Liver (tissue), 3 donors: Measurements from ENCODE around the gene LEAP2.

Source experiments
- FOXA1 ChIP-seq: IDR thresholded peaks from 2 replicates; pipeline ENCODE4 v1.6.1; 2016; ENCODE audit warnings: antibody characterized with exemption
- GABPA ChIP-seq, 2 donors: IDR thresholded peaks in 1 of 2; conservative IDR thresholded peaks in 1 of 2; 2 replicates each; pipeline ENCODE4 v1.6.1; 2016; ENCODE audit warnings: antibody characterized with exemption in 2 of 2, mild to moderate bottlenecking in 1 of 2, moderate library complexity in 1 of 2
- RAD21 ChIP-seq, 2 donors: IDR thresholded peaks; 2 replicates each; pipeline ENCODE4 v1.6.1; 2016; ENCODE audit warnings: antibody characterized with exemption in 2 of 2, mild to moderate bottlenecking in 2 of 2
- SP1 ChIP-seq: IDR thresholded peaks from 2 replicates; pipeline ENCODE4 v1.6.1; 2018; ENCODE audit warnings: antibody characterized with exemption, mild to moderate bottlenecking
- YY1 ChIP-seq: IDR thresholded peaks from 2 replicates; pipeline ENCODE4 v1.6.1; 2016; ENCODE audit warnings: antibody characterized with exemption, mild to moderate bottlenecking
- TF ChIP-seq, protein P1 (sequence below): fragments of 150-350 bp; IDR thresholded peaks from 2 replicates; pipeline ENCODE4 v1.5.1; 2017; ENCODE audit warnings: improper control_type of control experiment, low read depth, low read length; ENCODE audit not compliant: missing input control
- TF ChIP-seq, protein P2 (sequence below): IDR thresholded peaks from 2 replicates; pipeline ENCODE4 v1.6.1; 2016; ENCODE audit warnings: antibody characterized with exemption, mild to moderate bottlenecking
- TF ChIP-seq, protein P3 (sequence below): IDR thresholded peaks from 2 replicates; pipeline ENCODE4 v1.6.1; 2016; ENCODE audit warnings: antibody characterized with exemption
- TF ChIP-seq, protein P4 (sequence below): IDR thresholded peaks from 2 replicates; pipeline ENCODE4 v1.6.1; 2016; ENCODE audit warnings: antibody characterized with exemption
- TF ChIP-seq, protein P5 (sequence below): IDR thresholded peaks from 2 replicates; pipeline ENCODE4 v1.6.1; 2016; ENCODE audit warnings: antibody characterized with exemption
- donor health status: healthy.
- donor health status: healthy.

DNA sequence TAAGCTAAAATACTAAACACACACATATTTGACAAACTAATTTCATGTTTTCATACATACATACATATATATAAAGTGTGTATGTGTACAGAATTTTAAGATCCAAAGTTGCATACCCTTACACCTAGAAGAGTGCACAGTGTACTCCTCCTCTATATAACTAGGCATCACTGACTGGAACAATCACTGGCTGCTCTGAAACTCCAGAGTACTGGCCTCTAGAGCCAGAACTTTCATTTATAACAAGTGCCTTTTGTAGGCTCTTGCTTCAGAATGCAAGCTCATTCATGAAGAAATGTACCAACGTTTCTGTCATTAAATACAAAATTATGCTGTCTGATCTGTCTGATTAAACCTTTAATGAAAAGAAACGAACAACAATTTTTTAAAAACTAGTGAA, 4.0 kb downstream of the LEAP2 start:
- TF ChIP-seq GABPA (IDR thresholded peaks at IDR 0.05 in 1 of 2, conservative IDR thresholded peaks at IDR 0.05 in 1 of 2) (no peak), RAD21 (IDR thresholded peaks at IDR 0.05) (no peak), SP1 (no peak), FOXA1 (no peak), YY1 (no peak)
- TF ChIP-seq, protein P1, sequence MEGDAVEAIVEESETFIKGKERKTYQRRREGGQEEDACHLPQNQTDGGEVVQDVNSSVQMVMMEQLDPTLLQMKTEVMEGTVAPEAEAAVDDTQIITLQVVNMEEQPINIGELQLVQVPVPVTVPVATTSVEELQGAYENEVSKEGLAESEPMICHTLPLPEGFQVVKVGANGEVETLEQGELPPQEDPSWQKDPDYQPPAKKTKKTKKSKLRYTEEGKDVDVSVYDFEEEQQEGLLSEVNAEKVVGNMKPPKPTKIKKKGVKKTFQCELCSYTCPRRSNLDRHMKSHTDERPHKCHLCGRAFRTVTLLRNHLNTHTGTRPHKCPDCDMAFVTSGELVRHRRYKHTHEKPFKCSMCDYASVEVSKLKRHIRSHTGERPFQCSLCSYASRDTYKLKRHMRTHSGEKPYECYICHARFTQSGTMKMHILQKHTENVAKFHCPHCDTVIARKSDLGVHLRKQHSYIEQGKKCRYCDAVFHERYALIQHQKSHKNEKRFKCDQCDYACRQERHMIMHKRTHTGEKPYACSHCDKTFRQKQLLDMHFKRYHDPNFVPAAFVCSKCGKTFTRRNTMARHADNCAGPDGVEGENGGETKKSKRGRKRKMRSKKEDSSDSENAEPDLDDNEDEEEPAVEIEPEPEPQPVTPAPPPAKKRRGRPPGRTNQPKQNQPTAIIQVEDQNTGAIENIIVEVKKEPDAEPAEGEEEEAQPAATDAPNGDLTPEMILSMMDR, result no peak
- TF ChIP-seq, protein P2, sequence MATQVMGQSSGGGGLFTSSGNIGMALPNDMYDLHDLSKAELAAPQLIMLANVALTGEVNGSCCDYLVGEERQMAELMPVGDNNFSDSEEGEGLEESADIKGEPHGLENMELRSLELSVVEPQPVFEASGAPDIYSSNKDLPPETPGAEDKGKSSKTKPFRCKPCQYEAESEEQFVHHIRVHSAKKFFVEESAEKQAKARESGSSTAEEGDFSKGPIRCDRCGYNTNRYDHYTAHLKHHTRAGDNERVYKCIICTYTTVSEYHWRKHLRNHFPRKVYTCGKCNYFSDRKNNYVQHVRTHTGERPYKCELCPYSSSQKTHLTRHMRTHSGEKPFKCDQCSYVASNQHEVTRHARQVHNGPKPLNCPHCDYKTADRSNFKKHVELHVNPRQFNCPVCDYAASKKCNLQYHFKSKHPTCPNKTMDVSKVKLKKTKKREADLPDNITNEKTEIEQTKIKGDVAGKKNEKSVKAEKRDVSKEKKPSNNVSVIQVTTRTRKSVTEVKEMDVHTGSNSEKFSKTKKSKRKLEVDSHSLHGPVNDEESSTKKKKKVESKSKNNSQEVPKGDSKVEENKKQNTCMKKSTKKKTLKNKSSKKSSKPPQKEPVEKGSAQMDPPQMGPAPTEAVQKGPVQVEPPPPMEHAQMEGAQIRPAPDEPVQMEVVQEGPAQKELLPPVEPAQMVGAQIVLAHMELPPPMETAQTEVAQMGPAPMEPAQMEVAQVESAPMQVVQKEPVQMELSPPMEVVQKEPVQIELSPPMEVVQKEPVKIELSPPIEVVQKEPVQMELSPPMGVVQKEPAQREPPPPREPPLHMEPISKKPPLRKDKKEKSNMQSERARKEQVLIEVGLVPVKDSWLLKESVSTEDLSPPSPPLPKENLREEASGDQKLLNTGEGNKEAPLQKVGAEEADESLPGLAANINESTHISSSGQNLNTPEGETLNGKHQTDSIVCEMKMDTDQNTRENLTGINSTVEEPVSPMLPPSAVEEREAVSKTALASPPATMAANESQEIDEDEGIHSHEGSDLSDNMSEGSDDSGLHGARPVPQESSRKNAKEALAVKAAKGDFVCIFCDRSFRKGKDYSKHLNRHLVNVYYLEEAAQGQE, result no peak
- TF ChIP-seq, protein P3, sequence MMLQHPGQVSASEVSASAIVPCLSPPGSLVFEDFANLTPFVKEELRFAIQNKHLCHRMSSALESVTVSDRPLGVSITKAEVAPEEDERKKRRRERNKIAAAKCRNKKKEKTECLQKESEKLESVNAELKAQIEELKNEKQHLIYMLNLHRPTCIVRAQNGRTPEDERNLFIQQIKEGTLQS, result no peak
- TF ChIP-seq, protein P4, sequence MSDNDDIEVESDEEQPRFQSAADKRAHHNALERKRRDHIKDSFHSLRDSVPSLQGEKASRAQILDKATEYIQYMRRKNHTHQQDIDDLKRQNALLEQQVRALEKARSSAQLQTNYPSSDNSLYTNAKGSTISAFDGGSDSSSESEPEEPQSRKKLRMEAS, result no peak
- TF ChIP-seq, protein P5, sequence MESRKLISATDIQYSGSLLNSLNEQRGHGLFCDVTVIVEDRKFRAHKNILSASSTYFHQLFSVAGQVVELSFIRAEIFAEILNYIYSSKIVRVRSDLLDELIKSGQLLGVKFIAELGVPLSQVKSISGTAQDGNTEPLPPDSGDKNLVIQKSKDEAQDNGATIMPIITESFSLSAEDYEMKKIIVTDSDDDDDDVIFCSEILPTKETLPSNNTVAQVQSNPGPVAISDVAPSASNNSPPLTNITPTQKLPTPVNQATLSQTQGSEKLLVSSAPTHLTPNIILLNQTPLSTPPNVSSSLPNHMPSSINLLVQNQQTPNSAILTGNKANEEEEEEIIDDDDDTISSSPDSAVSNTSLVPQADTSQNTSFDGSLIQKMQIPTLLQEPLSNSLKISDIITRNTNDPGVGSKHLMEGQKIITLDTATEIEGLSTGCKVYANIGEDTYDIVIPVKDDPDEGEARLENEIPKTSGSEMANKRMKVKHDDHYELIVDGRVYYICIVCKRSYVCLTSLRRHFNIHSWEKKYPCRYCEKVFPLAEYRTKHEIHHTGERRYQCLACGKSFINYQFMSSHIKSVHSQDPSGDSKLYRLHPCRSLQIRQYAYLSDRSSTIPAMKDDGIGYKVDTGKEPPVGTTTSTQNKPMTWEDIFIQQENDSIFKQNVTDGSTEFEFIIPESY, result no peak
